Measurements from ENCODE around the gene PROB1.
"Not testable (repeated sequence)": the region's sequence is repeated elsewhere in the genome, so short reads cannot be mapped to it uniquely, and the experiment has no call there.

PROB1 gene

GRCh38 chr5:139390639-139391569 lies 4.0 kb downstream of the PROB1 start:
- no peak for TF ChIP-seq CTCF (IDR thresholded peaks at IDR 0.05; ENCODE audit: low read depth, low read length, missing control alignments)
- in situ Hi-C loops (cut with HindIII; ENCODE audit: low sequenced_read_pairs) = no loop called here
- H3K4me3 ChIP-seq (ENCODE audit: low read depth, low read length) = no peak overlapping the region
- DNase-seq (ENCODE audit: low read depth) = no peak

- in situ Hi-C loops (cut with HindIII; ENCODE audit: low sequenced_read_pairs) = no loop called here
- TF ChIP-seq CTCF (IDR thresholded peaks at IDR 0.05; ENCODE audit: low read depth, low read length, missing control alignments) = no peak
- H3K4me3 ChIP-seq (ENCODE audit: low read depth, low read length) = no peak within 1 kb of the TSS
- no peak for DNase-seq (ENCODE audit: low read depth)
Observed at GRCh38 chr5:139389701-139390638, 4.9 kb downstream of the PROB1 start, which contains the start of gene MZB1. Gene MZB1 (minus strand): TSS chr5:139389913. CDS start chr5:139389856, 57 bp downstream.

- no peak for TF ChIP-seq CTCF (IDR thresholded peaks at IDR 0.05; ENCODE audit: low read depth, low read length, missing control alignments)
- in situ Hi-C loops (cut with HindIII; ENCODE audit: low sequenced_read_pairs) = no loop called here
- no peak for DNase-seq (ENCODE audit: low read depth)
- no peak overlapping the region for H3K4me3 ChIP-seq (ENCODE audit: low read depth, low read length)
Observed at GRCh38 chr5:139388198-139388821, 6.6 kb downstream of the PROB1 start.

GRCh38 chr5:139387611-139388197 lies 7.2 kb downstream of the PROB1 start:
- in situ Hi-C loops (cut with HindIII; ENCODE audit: low sequenced_read_pairs) = no loop called here
- H3K4me3 ChIP-seq (ENCODE audit: low read depth, low read length) = no peak overlapping the region
- no peak for TF ChIP-seq CTCF (IDR thresholded peaks at IDR 0.05; ENCODE audit: low read depth, low read length, missing control alignments)
- no peak for DNase-seq (ENCODE audit: low read depth)

GRCh38 chr5:139386956-139387355 lies 7.9 kb downstream of the PROB1 start:
- DNase-seq (ENCODE audit: low read depth); H3K4me3 ChIP-seq (ENCODE audit: low read depth, low read length); in situ Hi-C loops (cut with HindIII; ENCODE audit: low sequenced_read_pairs): not testable (repeated sequence)

- DNase-seq (ENCODE audit: low read depth) = no peak
- in situ Hi-C loops (cut with HindIII; ENCODE audit: low sequenced_read_pairs) = no loop called here
- TF ChIP-seq CTCF (IDR thresholded peaks at IDR 0.05; ENCODE audit: low read depth, low read length, missing control alignments) = no peak
- H3K4me3 ChIP-seq (ENCODE audit: low read depth, low read length) = no peak overlapping the region
Observed at GRCh38 chr5:139386050-139386438, 8.9 kb downstream of the PROB1 start.
